H1 (cell line): ENCODE results near the gene SLC22A2. TPM values are rescaled to one million over a fixed set of nuclear protein-coding genes. Genes with fewer than 3 reads are reported as not detected.

Experiments
- CTCF ChIA-PET: fragments of 300-600 bp; sonication (Branson Sonifier 250); formaldehyde crosslinking; loops from one replicate; lab custom pipeline; 2021; ENCODE audit not compliant: partially characterized antibody; lab: Charles Lee
- POLR2A ChIA-PET: fragments of 300-600 bp; sonication (Branson Sonifier 250); formaldehyde crosslinking; loops from one replicate; lab custom pipeline; 2021; ENCODE audit warnings: inconsistent platforms; ENCODE audit not compliant: partially characterized antibody; lab: Charles Lee
- DNase-seq, 2 experiments: peaks; one replicate each; pipeline versions ENCODE4 v3.0.0 to v3.0.0-alpha.2; 2010 to 2022; ENCODE audit warnings: low spot score in 2 of 2, low read depth in 1 of 2, mixed read lengths in 1 of 2
- FAIRE-seq: peaks from 2 replicates; lab custom pipeline; 2011; peaks lifted over from hg19 to GRCh38; lab: Jason Lieb, UNC
- H2AFZ ChIP-seq: 2 replicates; pipeline ENCODE4 v1.8.1; 2012; ENCODE audit warnings: low read length, inconsistent platforms
- H2AK5ac ChIP-seq: 2 replicates; pipeline ENCODE4 v1.6.1; 2013; ENCODE audit warnings: low read depth, low read length
- H2BK120ac ChIP-seq: replicated peaks from 2 replicates; pipeline ENCODE3; 2013; ENCODE audit warnings: low read depth, low read length, inconsistent platforms
- H2BK12ac ChIP-seq: 2 replicates; pipeline ENCODE4 v1.6.1; 2013; ENCODE audit warnings: low read depth, low read length
- H2BK15ac ChIP-seq: 2 replicates; pipeline ENCODE4 v1.6.1; 2013; ENCODE audit warnings: low read length
- H2BK20ac ChIP-seq: 2 replicates; pipeline ENCODE4 v1.6.1; 2013; ENCODE audit warnings: low read length
- H2BK5ac ChIP-seq: 2 replicates; pipeline ENCODE4 v1.6.1; 2013; ENCODE audit warnings: low read depth, low read length
- H3K14ac ChIP-seq: 2 replicates; pipeline ENCODE4 v1.6.1; 2013; ENCODE audit warnings: inconsistent platforms; ENCODE audit not compliant: insufficient read length
- H3K18ac ChIP-seq: 2 replicates; pipeline ENCODE4 v1.6.1; 2013; ENCODE audit warnings: low read length; ENCODE audit errors: extremely low read depth
- H3K23ac ChIP-seq: 2 replicates; pipeline ENCODE4 v1.6.1; 2013; ENCODE audit warnings: inconsistent platforms; ENCODE audit not compliant: insufficient read length
- H3K23me2 ChIP-seq: 2 replicates; pipeline ENCODE4 v1.6.1; 2013; ENCODE audit warnings: low read depth, low read length
- H3K27ac ChIP-seq: 2 replicates; pipeline ENCODE4 v1.6.1; 2011; ENCODE audit warnings: low read depth, low read length, inconsistent platforms
- H3K27me3 ChIP-seq, 4 experiments: replicated peaks in 1 of 4; 1 replicate in 1 of 4; 2 replicates in 3 of 4; pipeline versions ENCODE4 v1.6.1 to v1.8.1; 2011 to 2013; ENCODE audit warnings: low read length in 3 of 4, mild to moderate bottlenecking in 3 of 4, inconsistent platforms in 2 of 4, mixed read lengths in 2 of 4, moderate library complexity in 1 of 4; ENCODE audit not compliant: control insufficient read depth in 3 of 4, insufficient read depth in 3 of 4; ENCODE audit errors: extremely low read depth in 1 of 4
- H3K36me3 ChIP-seq, 4 experiments: 2 replicates each; pipeline versions ENCODE4 v1.6.1 to v1.8.1; 2011 to 2013; ENCODE audit warnings: mild to moderate bottlenecking in 4 of 4, low read length in 3 of 4, moderate library complexity in 2 of 4, control low read depth in 1 of 4, inconsistent platforms in 1 of 4; ENCODE audit not compliant: insufficient read depth in 4 of 4, control insufficient read depth in 2 of 4
- H3K4ac ChIP-seq: replicated peaks from 2 replicates; pipeline ENCODE3; 2013; ENCODE audit warnings: low read length, low read depth, mixed read lengths, inconsistent platforms; ENCODE audit not compliant: insufficient read length
- H3K4me1 ChIP-seq, 4 experiments: replicated peaks in 1 of 4; 1 replicate in 1 of 4; 2 replicates in 3 of 4; pipeline versions ENCODE4 v1.6.1 to v1.8.1; 2011 to 2013; ENCODE audit warnings: low read length in 3 of 4, inconsistent platforms in 2 of 4, mixed read lengths in 1 of 4; ENCODE audit not compliant: insufficient read depth in 4 of 4, control insufficient read depth in 3 of 4
- H3K4me2 ChIP-seq, 2 experiments: 2 replicates each; pipeline versions ENCODE4 v1.6.1 to v1.8.1; 2011 to 2013; ENCODE audit warnings: low read depth in 2 of 2, low read length in 2 of 2, control low read depth in 1 of 2, inconsistent platforms in 1 of 2, mild to moderate bottlenecking in 1 of 2; ENCODE audit not compliant: insufficient read depth in 1 of 2
- H3K4me3 ChIP-seq, 4 experiments: fragments of 200-600, 300-600 bp in 1 of 4; sonication (generic), shearing (Covaris generic), sonication (Bioruptor Twin) in 1 of 4; 2 replicates each; pipeline versions ENCODE4 v1.5.1 to v1.8.1; 2011 to 2016; ENCODE audit warnings: low read length in 4 of 4, low read depth in 3 of 4, control low read depth in 2 of 4, inconsistent platforms in 2 of 4, mild to moderate bottlenecking in 2 of 4, mixed read lengths in 1 of 4, moderate library complexity in 1 of 4; ENCODE audit not compliant: insufficient read depth in 2 of 4; ENCODE audit errors: extremely low read depth in 1 of 4
- H3K56ac ChIP-seq: replicated peaks from 2 replicates; pipeline ENCODE3; 2013; ENCODE audit warnings: low read depth, mild to moderate bottlenecking, mixed read lengths, low read length, inconsistent platforms; ENCODE audit not compliant: insufficient read length
- H3K79me1 ChIP-seq: 2 replicates; pipeline ENCODE4 v1.6.1; 2013; ENCODE audit warnings: low read depth, low read length, control low read depth
- H3K79me2 ChIP-seq, 2 experiments: 2 replicates each; pipeline versions ENCODE4 v1.6.1 to v1.8.1; 2012 to 2013; ENCODE audit warnings: low read length in 2 of 2, mild to moderate bottlenecking in 2 of 2, inconsistent platforms in 1 of 2; ENCODE audit not compliant: insufficient read depth in 2 of 2, control insufficient read depth in 1 of 2
- H3K9ac ChIP-seq, 4 experiments: replicated peaks in 1 of 4; 1 replicate in 1 of 4; 2 replicates in 3 of 4; pipeline versions ENCODE4 v1.6.1 to v1.8.1; 2011 to 2013; ENCODE audit warnings: low read depth in 3 of 4, low read length in 3 of 4, control low read depth in 2 of 4, mild to moderate bottlenecking in 2 of 4, moderate library complexity in 2 of 4, inconsistent platforms in 1 of 4; ENCODE audit errors: extremely low read depth in 1 of 4
- H3K9me3 ChIP-seq, 2 experiments: 2 replicates each; pipeline versions ENCODE4 v1.6.1 to v1.8.1; 2012 to 2013; ENCODE audit warnings: mild to moderate bottlenecking in 2 of 2, moderate library complexity in 2 of 2, control low read depth in 1 of 2, inconsistent platforms in 1 of 2, low read depth in 1 of 2, low read length in 1 of 2, mixed read lengths in 1 of 2; ENCODE audit not compliant: insufficient read depth in 2 of 2
- H4K20me1 ChIP-seq, 2 experiments: replicated peaks in 1 of 2; 2 replicates each; pipeline versions ENCODE3 to v1.8.1; 2011 to 2013; ENCODE audit warnings: inconsistent platforms in 2 of 2, low read length in 2 of 2, mild to moderate bottlenecking in 1 of 2; ENCODE audit not compliant: insufficient read depth in 2 of 2, control insufficient read depth in 1 of 2
- H4K5ac ChIP-seq: 2 replicates; pipeline ENCODE4 v1.6.1; 2013; ENCODE audit warnings: low read length, low read depth, mixed read lengths, inconsistent platforms; ENCODE audit not compliant: insufficient read length
- H4K8ac ChIP-seq: 2 replicates; pipeline ENCODE4 v1.8.0; 2013; ENCODE audit warnings: mild to moderate bottlenecking, moderate library complexity, low read length, inconsistent platforms; ENCODE audit not compliant: insufficient read depth; ENCODE audit errors: extremely low read depth
- H4K91ac ChIP-seq: replicated peaks from 2 replicates; pipeline ENCODE3; 2013; ENCODE audit warnings: low read length, mixed read lengths, inconsistent platforms; ENCODE audit not compliant: insufficient read length
- TEAD4 ChIP-seq: IDR thresholded peaks from 2 replicates; pipeline ENCODE4 v1.6.1; 2012; ENCODE audit warnings: low read depth, low read length, inconsistent platforms, mixed read lengths
- whole genome bisulfite sequencing, 2 experiments: shearing (Covaris generic) in 1 of 2; methylation state at CpG; one replicate each; pipeline versions ENCODE4 v1.1.6 to v1.1.7; 2013 to 2015; ENCODE audit warnings: low lambda C conversion rate in 2 of 2, mixed read lengths in 2 of 2, inconsistent platforms in 1 of 2, low coverage in 1 of 2, missing lambda C conversion rate in 1 of 2; ENCODE audit not compliant: insufficient replicate concordance in 2 of 2, insufficient coverage in 1 of 2, insufficient read length in 1 of 2; ENCODE audit errors: extremely low coverage in 1 of 2, missing lambda C conversion rate in 1 of 2; 5-methylcytosine and 5-hydroxymethylcytosine counted together
- polyA plus RNA-seq, 7 experiments: library from polyadenylated mRNA; depleted of rRNA in 3 of 7; stranded (reverse) in 5 of 7; unstranded in 2 of 7; fragments of >200 nt in 5 of 7; fragments of 200-250 nt in 2 of 7; gene quantifications; 1 replicate in 5 of 7; 2 replicates in 1 of 7; 4 replicates in 1 of 7; pipeline versions ENCODE4 v1.2.1 to v1.2.3, GENCODE V29; 2011 to 2013; ENCODE audit warnings: missing spikeins in 2 of 7, mixed read lengths in 2 of 7
- total RNA-seq: library from RNA; stranded (reverse); fragmentation: NEBNext Ultra II Directional; extraction: Animal tissue kit (Norgen Biotek cat#: 25700); gene quantifications from 2 replicates; pipeline ENCODE4 v1.2.1, GENCODE V29; 2021
- TF ChIP-seq, protein P1 (sequence below): IDR thresholded peaks from 2 replicates; pipeline ENCODE4 v1.6.1; 2012; ENCODE audit warnings: inconsistent platforms

SLC22A2 gene
- total and polyA plus RNA-seq, 2 of the 8 experiments (the other 6 are each of a cell fraction or from before 2014, with no cell fraction given): 0.23 to 1.4 TPM

DNA sequence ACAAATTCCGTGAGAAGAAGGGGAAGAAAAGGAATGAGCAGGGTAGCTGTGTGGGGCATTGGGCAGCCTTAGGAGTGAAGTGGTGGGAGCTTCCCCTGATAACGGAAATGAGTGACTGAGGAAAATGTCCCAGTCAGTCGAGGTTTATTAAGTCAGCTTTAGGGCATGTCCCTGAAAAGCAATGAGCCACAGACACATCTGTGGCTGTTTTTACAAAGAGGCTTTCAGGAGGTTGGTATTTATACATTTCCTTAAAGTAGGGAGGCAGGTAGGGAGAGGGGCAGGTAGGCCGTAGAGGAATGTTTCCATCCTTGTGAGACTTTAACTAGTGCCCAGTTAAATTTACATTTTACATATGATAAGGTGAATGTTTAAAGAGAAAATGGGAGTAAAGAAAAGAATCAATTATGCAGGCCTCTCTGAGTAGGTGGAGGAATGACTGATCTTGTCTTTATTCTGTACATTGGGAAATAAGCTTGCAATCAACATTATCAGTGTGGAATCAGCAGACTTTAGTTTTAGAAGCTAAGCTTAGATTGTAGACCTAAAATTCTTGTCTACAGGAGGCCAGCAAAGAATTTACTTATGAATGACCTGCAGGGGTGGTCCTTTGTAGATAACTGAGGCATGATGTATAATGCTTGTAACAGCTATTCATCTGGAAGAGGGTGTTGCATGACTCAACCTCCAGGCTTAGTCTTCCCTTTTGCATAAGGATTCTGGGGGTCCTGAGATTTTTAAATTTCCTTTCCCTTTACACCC lies 18.5 kb downstream of the SLC22A2 start:
- POLR2A ChIA-PET: interaction anchor here (0.8 to 1.3 kb wide), 4 partner anchors 9 to 19 kb away, joined by 3 to 4 read pairs (median 4); no protein-coding TSS in a partner anchor
- Histone ChIP-seq H2BK5ac (peak overlapping the region; percentile 84), H3K27me3 (no peaks in the 10 kb centered on the region), H3K79me1 (no peaks in the 10 kb centered on the region), H3K27ac (no peak overlapping the region), H3K4me3 (peak overlapping the region in 1 of 4 experiments; percentile 23; a peak in 1 of 8 replicates), H2BK15ac (no peak overlapping the region)
- DNase-seq: peak in 1 of 2 experiments; percentile 39
- TF ChIP-seq, protein P1, sequence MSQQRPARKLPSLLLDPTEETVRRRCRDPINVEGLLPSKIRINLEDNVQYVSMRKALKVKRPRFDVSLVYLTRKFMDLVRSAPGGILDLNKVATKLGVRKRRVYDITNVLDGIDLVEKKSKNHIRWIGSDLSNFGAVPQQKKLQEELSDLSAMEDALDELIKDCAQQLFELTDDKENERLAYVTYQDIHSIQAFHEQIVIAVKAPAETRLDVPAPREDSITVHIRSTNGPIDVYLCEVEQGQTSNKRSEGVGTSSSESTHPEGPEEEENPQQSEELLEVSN: no peak
- TF ChIP-seq TEAD4: 0 out of 2 replicates have a peak, but pooled peaks have one; percentile 42
- TF ChIP-seq, all 59 proteins: peak for 1
- peaks cover 7 to 25% of the 10 kb centered on the region in 2 experiments for H3K9me3 ChIP-seq
- no peaks in the 10 kb centered on the region for H3K79me2 ChIP-seq
- peak overlapping the region; percentile 31 to 53; a peak in 3 of 4 replicates for H3K4me2 ChIP-seq
- peak overlapping the region; percentile 13 for H4K91ac ChIP-seq
- no peak overlapping the region for H3K4ac ChIP-seq
- peak overlapping the region; percentile 30; the same call in 1 of the 2 replicates for H2BK12ac ChIP-seq
- H3K36me3 ChIP-seq: peaks cover 0 to 5% (median 2%) of the 10 kb centered on the region in 4 experiments; a peak in 2 of 8 replicates
- H3K4me1 ChIP-seq: peaks cover 1 to 19% (median 13%) of the 10 kb centered on the region in 4 experiments; a peak in 5 of 7 replicates
- no peak overlapping the region for H3K9ac ChIP-seq
- WGBS, 2 experiments: 43% methylated on average over 4 of the region's 4 CpGs; no CpG with 5 or more reads in 1 of the 2 experiments
- H3K23ac ChIP-seq: no peak overlapping the region
- no peak overlapping the region for H3K14ac ChIP-seq
- no peak overlapping the region for H4K8ac ChIP-seq
- FAIRE-seq: no peak
- CTCF ChIA-PET: interaction anchor here (1.2 to 1.3 kb wide), 2 partner anchors 29 to 37 kb away, joined by 3 read pairs; no protein-coding TSS in a partner anchor
- H3K18ac ChIP-seq: no peak overlapping the region
- H2AFZ ChIP-seq: no peak overlapping the region
- H4K20me1 ChIP-seq: no peaks in the 10 kb centered on the region
- peak overlapping the region; percentile 52 for H2BK120ac ChIP-seq
- peak overlapping the region; percentile 18 for H2BK20ac ChIP-seq
- no peak overlapping the region for H2AK5ac ChIP-seq
- no peak overlapping the region for H3K56ac ChIP-seq
- no peak overlapping the region for H4K5ac ChIP-seq
- H3K23me2 ChIP-seq: no peaks in the 10 kb centered on the region
